ENCODE data around the gene ATF4.
A peak's percentile ranks its signal among the peaks of the same experiment; 100 is the strongest.

Gene ATF4

DNA sequence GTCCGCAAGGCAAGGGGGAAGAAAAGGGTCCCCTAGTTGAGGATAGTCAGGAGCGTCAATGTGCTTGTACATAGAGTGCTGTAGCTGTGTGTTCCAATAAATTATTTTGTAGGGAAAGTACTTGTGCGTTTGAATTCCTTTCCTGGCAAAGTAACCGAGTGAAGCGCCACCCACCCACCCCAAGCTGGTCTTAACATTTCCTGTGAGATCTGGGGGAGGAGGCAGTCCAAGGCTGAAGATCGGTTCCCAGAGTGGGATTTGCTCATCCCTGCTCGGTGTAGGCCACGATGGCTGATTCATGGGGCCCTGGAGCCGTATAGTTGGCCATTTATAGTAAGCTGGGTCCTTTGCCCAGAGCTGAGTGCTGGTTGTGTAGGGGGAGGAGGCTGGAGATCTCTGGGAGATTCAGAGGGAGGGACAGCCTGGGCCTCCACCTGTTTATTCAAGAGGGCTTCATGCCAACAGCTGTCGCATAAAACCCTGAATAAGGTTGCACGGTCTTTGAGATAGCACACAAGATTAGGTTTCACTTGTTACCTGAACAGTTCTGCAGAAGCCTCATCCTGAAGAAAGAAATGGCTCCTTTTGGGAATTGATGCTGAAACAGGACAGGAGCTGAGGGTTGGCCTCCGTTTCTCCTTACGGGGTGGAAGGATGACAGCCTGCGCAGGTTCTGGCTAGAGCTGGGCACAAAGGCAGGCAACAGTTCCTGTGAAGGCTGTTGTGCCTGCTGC lies 2.4 kb downstream of the ATF4 start:
- 0 out of 2 replicates have a peak, but pooled peaks cover 5% of the 10 kb centered on the region for H3K27me3 ChIP-seq (ENCODE audit: control insufficient read depth, insufficient read depth, low read length)
- H3K4me3 ChIP-seq (ENCODE audit: low read depth, low read length) = peak overlapping the region; percentile 30
- H3K9ac ChIP-seq (ENCODE audit: low read depth, low read length) = no peak overlapping the region
- H3K9me3 ChIP-seq (ENCODE audit: control insufficient read depth, insufficient read depth, low read length) = no peaks in the 10 kb centered on the region
- peak overlapping the region; percentile 63 for H3K27ac ChIP-seq (ENCODE audit: low read depth, low read length)
- peaks cover 12% of the 10 kb centered on the region for H3K4me1 ChIP-seq (ENCODE audit: control insufficient read depth, insufficient read depth, low read length)
- H3K36me3 ChIP-seq (ENCODE audit: control insufficient read depth, insufficient read depth, low read length) = peaks cover 43% of the 10 kb centered on the region

DNA sequence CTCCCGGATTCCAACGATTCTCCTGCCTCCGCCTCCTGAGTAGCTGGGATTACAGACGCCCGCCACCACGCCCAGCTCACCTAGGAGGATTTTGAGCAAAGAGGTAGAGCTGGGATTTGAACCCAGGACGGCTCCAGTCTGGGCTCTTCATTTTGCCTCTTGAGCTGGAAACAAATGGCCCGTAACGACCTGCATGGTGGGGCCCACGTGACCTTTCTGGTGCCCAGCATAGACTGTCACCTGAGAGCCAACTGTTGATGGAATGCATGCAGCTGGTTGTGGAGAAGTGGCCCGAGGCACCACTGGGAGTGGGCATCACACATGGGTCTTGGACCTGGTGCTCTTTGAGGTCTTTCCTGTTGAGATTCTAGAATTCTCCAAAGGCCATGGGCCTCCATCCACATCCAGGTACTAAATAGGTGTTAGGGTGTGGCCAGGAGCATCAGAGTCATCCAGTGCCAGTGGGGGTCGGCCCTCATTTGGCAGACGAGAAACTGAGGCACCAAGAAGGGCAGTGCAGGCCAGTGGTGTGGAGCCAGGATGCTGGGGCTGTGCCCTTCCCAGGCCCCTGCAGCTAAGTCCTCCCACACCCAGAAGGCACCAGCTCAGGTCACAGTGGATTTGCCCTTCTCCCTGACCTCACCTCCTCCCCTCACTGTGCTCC lies 3.9 kb downstream of the ATF4 start:
- peaks cover 10% of the 10 kb centered on the region for H3K4me1 ChIP-seq (ENCODE audit: control insufficient read depth, insufficient read depth, low read length)
- H3K9ac ChIP-seq (ENCODE audit: low read depth, low read length) = no peak overlapping the region
- H3K4me3 ChIP-seq (ENCODE audit: low read depth, low read length) = no peak overlapping the region
- peak overlapping the region; percentile 40 for H3K27ac ChIP-seq (ENCODE audit: low read depth, low read length)
- no peaks in the 10 kb centered on the region for H3K9me3 ChIP-seq (ENCODE audit: control insufficient read depth, insufficient read depth, low read length)
- no peaks in the 10 kb centered on the region for H3K27me3 ChIP-seq (ENCODE audit: control insufficient read depth, insufficient read depth, low read length)
- H3K36me3 ChIP-seq (ENCODE audit: control insufficient read depth, insufficient read depth, low read length) = peaks cover 50% of the 10 kb centered on the region

DNA sequence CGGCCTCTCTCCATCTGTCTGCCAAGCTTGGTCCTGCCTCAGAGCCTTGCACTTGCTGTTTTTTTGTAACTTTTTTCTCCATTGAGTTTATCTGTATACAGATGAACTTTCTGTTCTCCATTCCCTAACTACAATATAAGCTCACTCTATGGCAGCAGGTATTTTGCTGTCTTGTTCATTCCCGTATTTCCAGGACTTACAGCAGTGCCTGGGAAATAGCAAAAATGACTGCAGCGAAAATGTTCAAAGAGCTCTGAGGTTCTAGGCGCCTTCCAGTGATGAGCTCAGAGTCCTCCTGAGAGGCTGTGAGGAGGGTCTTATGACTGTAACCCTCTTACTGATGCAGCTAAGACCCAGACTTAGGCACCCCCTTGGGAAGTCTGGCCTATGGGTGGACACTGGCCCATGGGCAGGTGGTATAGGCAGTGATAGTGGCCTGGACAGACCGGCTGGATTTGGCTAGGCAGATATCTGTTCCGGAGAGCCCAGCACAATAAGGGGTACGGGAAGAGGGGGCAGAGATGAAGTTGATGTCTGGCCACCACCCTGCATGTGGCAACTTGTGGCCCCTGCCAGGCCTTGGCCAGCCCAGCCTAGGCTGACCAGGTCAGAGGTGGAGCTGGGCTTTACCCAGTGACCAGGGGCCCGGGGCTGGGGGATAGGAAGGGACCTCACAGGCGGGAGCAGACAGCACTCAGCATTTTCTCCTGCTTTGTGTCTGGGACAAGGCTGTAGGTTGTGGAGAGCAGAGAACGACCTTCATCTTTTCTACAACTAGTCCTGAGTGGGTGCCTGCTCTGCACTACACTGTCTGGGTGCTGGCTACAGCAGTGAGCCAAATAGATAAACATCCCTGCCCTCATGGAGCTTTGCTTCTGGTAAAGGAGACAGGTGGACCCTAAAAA lies 4.6 kb downstream of the ATF4 start:
- Histone ChIP-seq H3K4me3 (ENCODE audit: low read depth, low read length) (no peak overlapping the region), H3K9me3 (ENCODE audit: control insufficient read depth, insufficient read depth, low read length) (no peaks in the 10 kb centered on the region), H3K27me3 (ENCODE audit: control insufficient read depth, insufficient read depth, low read length) (no peaks in the 10 kb centered on the region), H3K36me3 (ENCODE audit: control insufficient read depth, insufficient read depth, low read length) (peaks cover 56% of the 10 kb centered on the region), H3K9ac (ENCODE audit: low read depth, low read length) (no peak overlapping the region), H3K4me1 (ENCODE audit: control insufficient read depth, insufficient read depth, low read length) (peaks cover 10% of the 10 kb centered on the region), H3K27ac (ENCODE audit: low read depth, low read length) (peak overlapping the region; percentile 0)

DNA sequence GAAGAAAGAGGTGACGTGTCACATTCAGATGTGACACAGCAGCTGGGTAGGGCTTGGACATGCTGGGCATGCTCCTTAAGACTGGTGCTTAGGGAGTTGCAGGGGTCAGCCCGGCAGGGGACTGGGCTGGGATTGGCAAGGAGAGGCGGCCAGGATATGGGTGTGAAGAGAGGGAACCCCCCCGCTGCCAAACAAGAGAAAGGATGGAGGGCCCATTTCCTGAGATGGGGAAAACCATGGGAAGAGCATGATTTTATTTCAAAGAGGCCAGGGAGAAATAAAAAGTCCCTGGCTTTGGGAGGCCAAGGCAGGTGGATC lies 5.3 kb downstream of the ATF4 start:
- Histone ChIP-seq H3K4me3 (ENCODE audit: low read depth, low read length) (no peak overlapping the region), H3K36me3 (ENCODE audit: control insufficient read depth, insufficient read depth, low read length) (peaks cover 60% of the 10 kb centered on the region), H3K9me3 (ENCODE audit: control insufficient read depth, insufficient read depth, low read length) (no peaks in the 10 kb centered on the region), H3K9ac (ENCODE audit: low read depth, low read length) (no peak overlapping the region), H3K27me3 (ENCODE audit: control insufficient read depth, insufficient read depth, low read length) (no peaks in the 10 kb centered on the region), H3K4me1 (ENCODE audit: control insufficient read depth, insufficient read depth, low read length) (peaks cover 10% of the 10 kb centered on the region), H3K27ac (ENCODE audit: low read depth, low read length) (peak overlapping the region; percentile 0)

DNA sequence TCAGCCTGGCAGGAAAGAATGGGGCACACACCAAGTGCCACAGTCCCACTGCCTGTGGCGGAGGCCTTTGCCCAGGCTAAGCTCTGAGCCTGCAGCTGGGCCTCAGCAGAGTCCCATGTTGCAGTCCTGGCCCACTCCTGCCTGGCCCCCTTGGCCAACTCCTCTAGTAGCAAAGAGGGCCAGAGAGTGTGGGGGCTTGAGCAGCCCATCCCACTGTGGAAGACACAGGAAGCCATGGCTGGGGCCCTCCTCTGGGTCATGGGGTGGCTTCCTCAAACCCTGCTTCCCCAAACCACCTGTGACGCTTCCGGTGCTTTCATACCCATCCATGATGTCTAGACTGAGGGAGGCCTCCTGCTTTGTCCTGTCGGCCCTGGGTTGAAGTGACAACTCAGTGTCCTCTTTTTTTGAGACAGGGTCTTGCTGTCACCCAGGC lies 6.4 kb downstream of the ATF4 start:
- H3K9ac ChIP-seq (ENCODE audit: low read depth, low read length) = no peak overlapping the region
- peaks cover 15% of the 10 kb centered on the region for H3K4me1 ChIP-seq (ENCODE audit: control insufficient read depth, insufficient read depth, low read length)
- no peaks in the 10 kb centered on the region for H3K27me3 ChIP-seq (ENCODE audit: control insufficient read depth, insufficient read depth, low read length)
- peaks cover 56% of the 10 kb centered on the region for H3K36me3 ChIP-seq (ENCODE audit: control insufficient read depth, insufficient read depth, low read length)
- peak overlapping the region; percentile 1 for H3K27ac ChIP-seq (ENCODE audit: low read depth, low read length)
- H3K4me3 ChIP-seq (ENCODE audit: low read depth, low read length) = no peak overlapping the region
- no peaks in the 10 kb centered on the region for H3K9me3 ChIP-seq (ENCODE audit: control insufficient read depth, insufficient read depth, low read length)

DNA sequence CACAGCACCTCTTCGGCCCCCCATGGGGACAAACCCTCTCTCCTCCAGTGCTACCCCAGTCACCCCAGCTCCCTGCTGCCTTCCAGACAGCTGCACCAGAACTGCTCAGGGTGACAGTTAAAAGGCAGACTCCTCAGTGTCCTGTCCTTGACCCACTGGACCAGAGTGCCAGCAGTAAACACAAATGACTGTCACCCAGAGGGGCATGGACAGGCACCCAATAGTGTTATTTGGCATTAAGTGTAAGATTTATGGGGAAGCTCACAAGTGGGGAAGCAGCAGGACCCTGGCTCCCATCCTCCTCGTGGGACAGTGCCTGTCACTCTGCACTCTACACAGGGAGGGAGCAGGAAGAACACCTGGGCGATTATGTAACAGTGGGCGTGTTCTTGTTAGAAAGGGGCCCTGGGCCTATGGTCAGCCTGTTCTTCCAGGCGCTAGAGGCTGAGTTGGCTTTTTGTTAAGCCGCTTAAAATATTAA lies 7.2 kb downstream of the ATF4 start:
- Histone ChIP-seq H3K4me1 (ENCODE audit: control insufficient read depth, insufficient read depth, low read length) (peaks cover 14% of the 10 kb centered on the region), H3K27me3 (ENCODE audit: control insufficient read depth, insufficient read depth, low read length) (no peaks in the 10 kb centered on the region), H3K27ac (ENCODE audit: low read depth, low read length) (no peak overlapping the region), H3K9ac (ENCODE audit: low read depth, low read length) (no peak overlapping the region), H3K36me3 (ENCODE audit: control insufficient read depth, insufficient read depth, low read length) (peaks cover 48% of the 10 kb centered on the region), H3K4me3 (ENCODE audit: low read depth, low read length) (no peak overlapping the region), H3K9me3 (ENCODE audit: control insufficient read depth, insufficient read depth, low read length) (no peaks in the 10 kb centered on the region)

DNA sequence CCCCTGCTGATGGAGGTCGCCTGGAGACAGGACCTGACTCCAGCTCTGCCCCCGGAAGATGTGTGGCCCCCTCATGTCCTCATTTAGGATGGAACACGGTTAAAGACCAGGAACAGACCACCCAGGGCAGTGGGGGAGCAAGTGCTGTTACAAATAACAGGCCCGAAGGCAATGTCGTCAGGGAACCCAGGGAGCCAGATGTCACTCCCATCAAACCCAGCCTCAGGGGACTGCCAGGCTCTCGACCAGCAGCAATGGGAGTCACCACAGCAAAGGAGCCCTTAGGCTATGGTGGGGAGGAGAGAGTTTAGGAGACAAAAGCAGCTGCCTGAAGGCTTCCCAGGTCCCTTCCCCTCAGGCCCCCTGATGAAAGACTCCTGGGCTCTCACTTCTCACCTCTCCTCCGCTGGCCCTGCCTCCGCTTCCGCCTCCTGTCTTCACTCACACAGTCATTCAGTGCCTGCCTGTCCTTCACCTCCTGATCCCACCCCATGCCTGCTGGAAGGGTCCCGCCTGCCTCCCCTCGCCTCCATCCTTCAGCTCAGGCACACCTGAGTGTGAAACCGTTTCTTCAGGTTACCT lies 7.8 kb downstream of the ATF4 start:
- Histone ChIP-seq H3K36me3 (ENCODE audit: control insufficient read depth, insufficient read depth, low read length) (peaks cover 41% of the 10 kb centered on the region), H3K27me3 (ENCODE audit: control insufficient read depth, insufficient read depth, low read length) (no peaks in the 10 kb centered on the region), H3K9ac (ENCODE audit: low read depth, low read length) (no peak overlapping the region), H3K27ac (ENCODE audit: low read depth, low read length) (no peak overlapping the region), H3K4me1 (ENCODE audit: control insufficient read depth, insufficient read depth, low read length) (peaks cover 17% of the 10 kb centered on the region), H3K9me3 (ENCODE audit: control insufficient read depth, insufficient read depth, low read length) (no peaks in the 10 kb centered on the region), H3K4me3 (ENCODE audit: low read depth, low read length) (no peak overlapping the region)

DNA sequence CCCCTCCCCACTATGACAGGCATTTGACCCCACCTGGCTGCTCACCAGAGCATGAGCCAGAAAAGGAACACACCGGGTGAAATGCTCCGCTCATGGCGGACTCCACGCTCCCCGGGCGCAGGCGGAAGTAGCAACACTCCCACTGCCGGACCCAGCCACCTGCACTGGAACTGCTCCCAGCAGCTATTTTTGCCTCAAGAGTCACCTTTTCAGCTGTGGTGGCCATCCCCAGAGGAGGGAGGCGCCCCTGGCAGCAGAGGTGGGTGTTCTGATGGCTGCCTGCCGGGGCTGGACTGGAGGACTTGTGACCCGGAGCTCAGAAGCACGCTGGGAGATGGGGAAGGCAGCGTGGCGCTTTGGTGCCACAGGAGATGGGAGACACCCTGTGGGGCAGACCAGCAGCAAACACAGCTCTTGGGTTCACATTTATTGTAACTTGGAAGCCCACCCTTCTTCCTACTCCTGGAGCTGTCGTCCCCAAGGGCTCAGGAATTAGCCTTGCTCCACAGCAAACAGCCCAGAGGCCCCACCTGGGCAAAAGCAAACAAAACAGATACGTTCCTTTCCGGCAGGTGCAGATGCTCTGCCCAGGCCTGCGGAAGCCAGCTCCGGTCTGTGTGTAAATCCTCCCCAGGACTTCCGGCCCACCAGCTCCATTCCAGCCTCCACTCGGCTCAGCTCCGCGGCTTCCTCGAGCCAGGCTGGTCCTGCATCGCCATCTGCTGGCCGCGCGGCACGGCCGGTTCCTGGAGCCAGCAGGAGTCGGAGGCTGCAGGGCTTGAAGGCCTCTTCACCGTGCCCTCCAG lies 8.5 kb downstream of the ATF4 start:
- peaks cover 36% of the 10 kb centered on the region for H3K36me3 ChIP-seq (ENCODE audit: control insufficient read depth, insufficient read depth, low read length)
- H3K9me3 ChIP-seq (ENCODE audit: control insufficient read depth, insufficient read depth, low read length) = no peaks in the 10 kb centered on the region
- no peaks in the 10 kb centered on the region for H3K27me3 ChIP-seq (ENCODE audit: control insufficient read depth, insufficient read depth, low read length)
- no peak overlapping the region for H3K27ac ChIP-seq (ENCODE audit: low read depth, low read length)
- H3K4me1 ChIP-seq (ENCODE audit: control insufficient read depth, insufficient read depth, low read length) = peaks cover 22% of the 10 kb centered on the region
- no peak overlapping the region for H3K9ac ChIP-seq (ENCODE audit: low read depth, low read length)
- no peak overlapping the region for H3K4me3 ChIP-seq (ENCODE audit: low read depth, low read length)

DNA sequence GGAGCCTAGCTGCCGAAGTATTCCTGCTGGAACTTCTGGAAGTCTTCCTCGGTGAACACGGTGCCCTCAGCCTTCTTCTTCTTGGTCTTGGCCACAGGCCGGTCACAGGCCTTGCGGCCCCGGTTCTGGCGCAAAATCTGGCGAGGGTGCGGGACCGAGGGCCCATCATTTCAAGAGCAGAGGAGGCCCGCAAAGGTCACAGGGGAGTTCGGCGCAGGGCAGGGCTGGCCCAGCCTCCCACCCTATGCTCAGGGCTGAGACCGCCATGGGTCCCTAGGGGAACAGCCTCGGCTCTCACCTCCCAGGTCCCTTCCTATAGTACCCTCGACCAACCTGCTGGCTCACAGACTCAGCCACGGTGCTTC lies 9.1 kb downstream of the ATF4 start:
- Histone ChIP-seq H3K4me3 (ENCODE audit: low read depth, low read length) (no peak overlapping the region), H3K36me3 (ENCODE audit: control insufficient read depth, insufficient read depth, low read length) (peaks cover 31% of the 10 kb centered on the region), H3K27ac (ENCODE audit: low read depth, low read length) (no peak overlapping the region), H3K27me3 (ENCODE audit: control insufficient read depth, insufficient read depth, low read length) (no peaks in the 10 kb centered on the region), H3K4me1 (ENCODE audit: control insufficient read depth, insufficient read depth, low read length) (peaks cover 28% of the 10 kb centered on the region), H3K9ac (ENCODE audit: low read depth, low read length) (no peak overlapping the region), H3K9me3 (ENCODE audit: control insufficient read depth, insufficient read depth, low read length) (no peaks in the 10 kb centered on the region)

DNA sequence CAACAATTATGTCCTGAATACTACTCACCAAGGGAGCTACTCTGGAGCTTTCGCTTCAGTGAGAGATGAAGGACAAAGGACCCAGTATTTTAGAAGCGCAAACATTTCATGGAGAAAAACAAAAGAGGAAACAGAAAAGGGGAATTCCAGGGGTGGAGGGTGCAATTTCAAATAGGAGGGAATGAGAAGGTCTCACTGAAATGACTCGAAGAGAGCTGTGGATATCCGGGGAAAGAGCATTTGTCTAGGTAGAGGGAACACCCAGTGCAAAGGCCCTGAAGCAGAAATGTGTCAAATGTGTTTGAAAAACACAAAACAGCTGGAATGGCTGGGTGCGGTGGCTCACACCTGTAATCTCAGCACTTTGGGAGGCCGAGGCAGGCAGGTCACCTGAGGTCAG lies 9.8 kb downstream of the ATF4 start:
- H3K27ac ChIP-seq (ENCODE audit: low read depth, low read length) = no peak overlapping the region
- H3K27me3 ChIP-seq (ENCODE audit: control insufficient read depth, insufficient read depth, low read length) = no peaks in the 10 kb centered on the region
- no peaks in the 10 kb centered on the region for H3K9me3 ChIP-seq (ENCODE audit: control insufficient read depth, insufficient read depth, low read length)
- no peak overlapping the region for H3K9ac ChIP-seq (ENCODE audit: low read depth, low read length)
- H3K4me1 ChIP-seq (ENCODE audit: control insufficient read depth, insufficient read depth, low read length) = peaks cover 32% of the 10 kb centered on the region
- peaks cover 24% of the 10 kb centered on the region for H3K36me3 ChIP-seq (ENCODE audit: control insufficient read depth, insufficient read depth, low read length)
- no peak overlapping the region for H3K4me3 ChIP-seq (ENCODE audit: low read depth, low read length)

All from HUES48 (cell line).